ENCODE data around the gene ATOSA. TPM values are rescaled to one million over a fixed set of nuclear protein-coding genes. Genes with fewer than 3 reads are reported as not detected.

ATOSA gene
- total and polyA plus RNA-seq, 2 donors (not counting 1 experiment from before 2014, with no cell fraction given): 14.1 to 26.9 TPM

DNA sequence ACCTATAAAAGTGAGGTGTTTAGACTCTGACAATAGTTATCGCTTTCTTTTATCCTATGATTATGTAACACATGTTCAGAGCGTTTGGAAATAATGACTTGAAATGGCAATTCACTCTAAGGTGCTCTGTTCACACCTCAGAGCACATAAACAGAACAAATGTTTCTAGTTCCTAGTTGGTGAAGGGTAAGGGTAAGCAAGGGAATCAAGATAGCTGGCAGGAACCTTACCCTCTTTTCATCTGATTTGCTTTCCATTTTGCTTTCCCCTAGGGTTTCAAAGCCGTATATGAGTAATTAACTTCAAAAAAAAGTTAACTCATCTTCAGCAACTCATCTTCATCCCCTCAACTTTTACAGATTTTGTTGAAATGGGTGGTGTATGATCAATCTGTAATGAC lies 2.3 kb upstream of the ATOSA start:
- H3K79me2 ChIP-seq (ENCODE audit: control insufficient read depth, insufficient read depth, low read length): no peaks in the 10 kb centered on the region
- TF ChIP-seq EZH2 (IDR thresholded peaks at IDR 0.05; ENCODE audit: low read length, missing control alignments) (no peak), CTCF (conservative IDR thresholded peaks at IDR 0.05 in 1 of 2, IDR thresholded peaks at IDR 0.05 in 1 of 2; ENCODE audit: low read depth in 1 of 2, low read length in 2 of 2) (no peak)
- H3K4me3 ChIP-seq (replicated peaks in 1 of 4; ENCODE audit: control extremely low read depth in 1 of 4, insufficient read depth in 1 of 4, low read depth in 3 of 4, low read length in 4 of 4): no peak overlapping the region
- H3K4me2 ChIP-seq (ENCODE audit: extremely low read depth, insufficient read depth, low read length): no peak overlapping the region
- no peaks in the 10 kb centered on the region for H4K20me1 ChIP-seq (ENCODE audit: control insufficient read depth, extremely low read depth, insufficient read depth, low read length)
- no peaks in the 10 kb centered on the region for H3K36me3 ChIP-seq (ENCODE audit: control insufficient read depth, insufficient read depth, low read length)
- no peak overlapping the region for H2AFZ ChIP-seq (ENCODE audit: low read length)
- H3K27me3 ChIP-seq (ENCODE audit: control insufficient read depth, insufficient read depth, low read length): no peaks in the 10 kb centered on the region
- no peak for DNase-seq (ENCODE audit: low read depth in 2 of 2)
- H3K4me1 ChIP-seq (ENCODE audit: control insufficient read depth, extremely low read depth, insufficient read depth, low read length): peaks cover 2% of the 10 kb centered on the region
- no peak overlapping the region for H3K9ac ChIP-seq (ENCODE audit: insufficient read depth, low read length)
- H3K9me3 ChIP-seq (ENCODE audit: control insufficient read depth, insufficient read depth, low read depth, low read length): no peaks in the 10 kb centered on the region
- no peak overlapping the region for H3K27ac ChIP-seq (ENCODE audit: insufficient read depth, low read length)

DNA sequence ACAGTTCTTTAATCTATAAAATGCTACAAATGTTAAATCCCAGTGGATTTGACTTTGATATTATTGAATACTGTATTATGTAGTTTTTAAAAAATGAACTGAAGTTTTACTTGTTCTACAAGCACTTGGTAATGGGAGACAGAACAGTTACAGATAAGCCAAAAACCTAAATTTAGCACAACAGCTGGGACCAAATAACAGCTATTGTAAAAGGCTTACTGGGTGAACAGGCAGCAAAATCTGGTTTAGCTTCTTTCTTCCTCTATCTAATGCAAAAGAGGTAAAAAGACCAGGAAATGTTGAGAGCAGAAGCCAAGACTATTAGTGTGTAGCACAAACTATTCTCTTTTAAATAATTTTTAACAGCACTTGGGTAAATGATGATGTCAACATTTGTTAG lies 1.6 kb upstream of the ATOSA start:
- Histone ChIP-seq H3K4me1 (ENCODE audit: control insufficient read depth, extremely low read depth, insufficient read depth, low read length) (peaks cover 2% of the 10 kb centered on the region), H3K4me3 (replicated peaks in 1 of 4; ENCODE audit: control extremely low read depth in 1 of 4, insufficient read depth in 1 of 4, low read depth in 3 of 4, low read length in 4 of 4) (no peak overlapping the region), H3K9ac (ENCODE audit: insufficient read depth, low read length) (no peak overlapping the region), H3K36me3 (ENCODE audit: control insufficient read depth, insufficient read depth, low read length) (no peaks in the 10 kb centered on the region), H3K4me2 (ENCODE audit: extremely low read depth, insufficient read depth, low read length) (no peak overlapping the region), H4K20me1 (ENCODE audit: control insufficient read depth, extremely low read depth, insufficient read depth, low read length) (no peaks in the 10 kb centered on the region), H3K9me3 (ENCODE audit: control insufficient read depth, insufficient read depth, low read depth, low read length) (no peaks in the 10 kb centered on the region), H3K27me3 (ENCODE audit: control insufficient read depth, insufficient read depth, low read length) (no peaks in the 10 kb centered on the region), H3K79me2 (ENCODE audit: control insufficient read depth, insufficient read depth, low read length) (no peaks in the 10 kb centered on the region), H2AFZ (ENCODE audit: low read length) (no peak overlapping the region), H3K27ac (ENCODE audit: insufficient read depth, low read length) (no peak overlapping the region)
- TF ChIP-seq EZH2 (IDR thresholded peaks at IDR 0.05; ENCODE audit: low read length, missing control alignments): no peak
- TF ChIP-seq CTCF (conservative IDR thresholded peaks at IDR 0.05 in 1 of 2, IDR thresholded peaks at IDR 0.05 in 1 of 2; ENCODE audit: low read depth in 1 of 2, low read length in 2 of 2): no peak
- DNase-seq (ENCODE audit: low read depth in 2 of 2): no peak

GRCh38 chr15:52680041-52680391 lies 828 bp upstream of the ATOSA start:
- TF ChIP-seq CTCF (conservative IDR thresholded peaks at IDR 0.05 in 1 of 2, IDR thresholded peaks at IDR 0.05 in 1 of 2; ENCODE audit: low read depth in 1 of 2, low read length in 2 of 2) (no peak), EZH2 (IDR thresholded peaks at IDR 0.05; ENCODE audit: low read length, missing control alignments) (no peak)
- H3K4me3 ChIP-seq (replicated peaks in 1 of 4; ENCODE audit: control extremely low read depth in 1 of 4, insufficient read depth in 1 of 4, low read depth in 3 of 4, low read length in 4 of 4): peak overlapping the region; percentile 52 to 87 (median 84)
- no peak overlapping the region for H3K27ac ChIP-seq (ENCODE audit: insufficient read depth, low read length)
- H3K4me1 ChIP-seq (ENCODE audit: control insufficient read depth, extremely low read depth, insufficient read depth, low read length): peaks cover 2% of the 10 kb centered on the region
- H4K20me1 ChIP-seq (ENCODE audit: control insufficient read depth, extremely low read depth, insufficient read depth, low read length): no peaks in the 10 kb centered on the region
- H3K27me3 ChIP-seq (ENCODE audit: control insufficient read depth, insufficient read depth, low read length): no peaks in the 10 kb centered on the region
- peak overlapping the region; percentile 37 for H2AFZ ChIP-seq (ENCODE audit: low read length)
- DNase-seq (ENCODE audit: low read depth in 2 of 2): peak; percentile 22
- no peaks in the 10 kb centered on the region for H3K79me2 ChIP-seq (ENCODE audit: control insufficient read depth, insufficient read depth, low read length)
- H3K4me2 ChIP-seq (ENCODE audit: extremely low read depth, insufficient read depth, low read length): peak overlapping the region; percentile 49
- no peak overlapping the region for H3K9ac ChIP-seq (ENCODE audit: insufficient read depth, low read length)
- no peaks in the 10 kb centered on the region for H3K9me3 ChIP-seq (ENCODE audit: control insufficient read depth, insufficient read depth, low read depth, low read length)
- H3K36me3 ChIP-seq (ENCODE audit: control insufficient read depth, insufficient read depth, low read length): no peaks in the 10 kb centered on the region
